Measurements from ENCODE around the gene RBMS3.

The RBMS3 gene

GRCh38 chr3:29991198-29991597 is 710.3 kb downstream of the RBMS3 start:
- no peak for DNase-seq (ENCODE audit: low spot score)
- TF ChIP-seq CTCF (IDR thresholded peaks at IDR 0.05; ENCODE audit: extremely low read depth, insufficient read depth, missing control alignments): no peak
- in situ Hi-C loops (cut with MboI; ENCODE audit: low pct_unique_long_range_greater_than_20kb, low sequenced_read_pairs, unreplicated experiment): no loop called here

GRCh38 chr3:30002797-30003196 is 721.9 kb downstream of the RBMS3 start:
- DNase-seq (ENCODE audit: low spot score): no peak
- in situ Hi-C loops (cut with MboI; ENCODE audit: low pct_unique_long_range_greater_than_20kb, low sequenced_read_pairs, unreplicated experiment): no loop called here
- no peak for TF ChIP-seq CTCF (IDR thresholded peaks at IDR 0.05; ENCODE audit: extremely low read depth, insufficient read depth, missing control alignments)

- DNase-seq (ENCODE audit: low spot score): no peak
- in situ Hi-C loops (cut with MboI; ENCODE audit: low pct_unique_long_range_greater_than_20kb, low sequenced_read_pairs, unreplicated experiment): no loop called here
- TF ChIP-seq CTCF (IDR thresholded peaks at IDR 0.05; ENCODE audit: extremely low read depth, insufficient read depth, missing control alignments): no peak
Measured at GRCh38 chr3:30003741-30004140, 722.9 kb downstream of the RBMS3 start.

GRCh38 chr3:30004481-30004880 is 723.6 kb downstream of the RBMS3 start:
- in situ Hi-C loops (cut with MboI; ENCODE audit: low pct_unique_long_range_greater_than_20kb, low sequenced_read_pairs, unreplicated experiment): no loop called here
- no peak for DNase-seq (ENCODE audit: low spot score)
- no peak for TF ChIP-seq CTCF (IDR thresholded peaks at IDR 0.05; ENCODE audit: extremely low read depth, insufficient read depth, missing control alignments)

- TF ChIP-seq CTCF (IDR thresholded peaks at IDR 0.05; ENCODE audit: extremely low read depth, insufficient read depth, missing control alignments): no peak
- no peak for DNase-seq (ENCODE audit: low spot score)
- in situ Hi-C loops (cut with MboI; ENCODE audit: low pct_unique_long_range_greater_than_20kb, low sequenced_read_pairs, unreplicated experiment): no loop called here
Measured at GRCh38 chr3:30006111-30006510, 725.2 kb downstream of the RBMS3 start.

GRCh38 chr3:30007668-30008067 is 726.8 kb downstream of the RBMS3 start:
- in situ Hi-C loops (cut with MboI; ENCODE audit: low pct_unique_long_range_greater_than_20kb, low sequenced_read_pairs, unreplicated experiment): no loop called here
- no peak for DNase-seq (ENCODE audit: low spot score)
- no peak for TF ChIP-seq CTCF (IDR thresholded peaks at IDR 0.05; ENCODE audit: extremely low read depth, insufficient read depth, missing control alignments)

- no peak for TF ChIP-seq CTCF (IDR thresholded peaks at IDR 0.05; ENCODE audit: extremely low read depth, insufficient read depth, missing control alignments)
- in situ Hi-C loops (cut with MboI; ENCODE audit: low pct_unique_long_range_greater_than_20kb, low sequenced_read_pairs, unreplicated experiment): no loop called here
- no peak for DNase-seq (ENCODE audit: low spot score)
Measured at GRCh38 chr3:30011237-30011803, 730.4 kb downstream of the RBMS3 start.
